Measurements from ENCODE around the gene MRTFA. TPM values are rescaled to one million over a fixed set of nuclear protein-coding genes. Genes with fewer than 3 reads are reported as not detected.
A peak's percentile ranks its signal among the peaks of the same experiment; 100 is the strongest.

Gene MRTFA
- total and polyA plus RNA-seq, 12 donors: 12.3 to 141 (median 41.6) TPM

GRCh38 chr22:40567106-40567505, 69.4 kb downstream of the MRTFA start:
- no peak for DNase-seq
- Histone ChIP-seq H3K36me3 (replicated peaks in 1 of 2) (no peaks in the 10 kb centered on the region), H3K27me3 (no peaks in the 10 kb centered on the region), H3K4me1 (replicated peaks in 1 of 2) (peaks cover 0 to 13% of the 10 kb centered on the region in 2 donors), H3K27ac (no peak overlapping the region), H3K9me3 (replicated peaks in 1 of 3) (no peaks in the 10 kb centered on the region), H3K4me3 (no peak overlapping the region)
- TF ChIP-seq CTCF (IDR thresholded peaks at IDR 0.05) (no peak), POLR2A (IDR thresholded peaks at IDR 0.05) (no peak)
- WGBS, 4 donors: 93 to 98% (median 96%) methylated on average over 3 of the region's 3 CpGs
- intact Hi-C loops (cut with DNase I): no loop called here

GRCh38 chr22:40560994-40561515, 75.5 kb downstream of the MRTFA start:
- H3K27ac ChIP-seq: peak overlapping the region in 2 of 5 donors; percentile 13 to 61
- no peak for DNase-seq

GRCh38 chr22:40560551-40560950, 76.0 kb downstream of the MRTFA start:
- H3K4me1 ChIP-seq (replicated peaks in 1 of 2): peaks cover 3 to 30% of the 10 kb centered on the region in 2 donors
- peak in 4 of 7 donors; percentile 32 to 45 (median 37) for DNase-seq
- no peaks in the 10 kb centered on the region for H3K27me3 ChIP-seq
- no peaks in the 10 kb centered on the region for H3K9me3 ChIP-seq (replicated peaks in 1 of 3)
- no peak overlapping the region for H3K4me3 ChIP-seq
- H3K27ac ChIP-seq: peak overlapping the region in 2 of 5 donors; percentile 13 to 61
- no peaks in the 10 kb centered on the region for H3K36me3 ChIP-seq (replicated peaks in 1 of 2)
- no peak for TF ChIP-seq POLR2A (IDR thresholded peaks at IDR 0.05)
- no peak for TF ChIP-seq CTCF (IDR thresholded peaks at IDR 0.05)
- 67 to 80% (median 72%) methylated on average over 3 of the region's 3 CpGs for WGBS, 4 donors
- intact Hi-C loops (cut with DNase I): no loop called here

More at GRCh38 chr22:40560994-40561515, 75.5 kb downstream of the MRTFA start:
- Histone ChIP-seq H3K9me3 (replicated peaks in 1 of 3) (no peaks in the 10 kb centered on the region), H3K4me1 (replicated peaks in 1 of 2) (peaks cover 3 to 27% of the 10 kb centered on the region in 2 donors), H3K4me3 (no peak overlapping the region), H3K36me3 (replicated peaks in 1 of 2) (no peaks in the 10 kb centered on the region), H3K27me3 (no peaks in the 10 kb centered on the region)
- WGBS, 4 donors: 92 to 98% (median 95%) methylated on average over 2 of the region's 2 CpGs
- TF ChIP-seq CTCF (IDR thresholded peaks at IDR 0.05): no peak
- no peak for TF ChIP-seq POLR2A (IDR thresholded peaks at IDR 0.05)
- intact Hi-C loops (cut with DNase I): no loop called here

- no peak for TF ChIP-seq POLR2A (IDR thresholded peaks at IDR 0.05)
- TF ChIP-seq CTCF (IDR thresholded peaks at IDR 0.05): no peak
- Histone ChIP-seq H3K9me3 (replicated peaks in 1 of 3) (no peaks in the 10 kb centered on the region), H3K4me1 (replicated peaks in 1 of 2) (peaks cover 3 to 30% of the 10 kb centered on the region in 2 donors), H3K4me3 (no peak overlapping the region), H3K27ac (no peak overlapping the region), H3K36me3 (replicated peaks in 1 of 2) (no peaks in the 10 kb centered on the region), H3K27me3 (no peaks in the 10 kb centered on the region)
- WGBS, 4 donors: 75 to 79% (median 76%) methylated on average over 2 of the region's 2 CpGs
- DNase-seq: no peak
- intact Hi-C loops (cut with DNase I): no loop called here
Observed at GRCh38 chr22:40557972-40558371, 78.5 kb downstream of the MRTFA start.

Measured in adrenal gland (tissue), 12 donors.